A549 (cell line): ENCODE results near the gene FARP2. TPM values are rescaled to one million over a fixed set of nuclear protein-coding genes. Genes with fewer than 3 reads are reported as not detected.

Experiments
- ATAC-seq, 2 experiments: fragments of 200-7000 bp in 1 of 2; fragments of >200 bp in 1 of 2; cut with Nextera tagmentation in 1 of 2; cut with Tn5 transposase in 1 of 2; 3 replicates each; pipeline versions ENCODE4 v1.8.0 to v1.9.1; 2018 to 2020; ENCODE audit warnings: mild to moderate bottlenecking in 1 of 2, moderate library complexity in 1 of 2
- CTCF ChIA-PET: fragments of 300-600 bp; sonication (Branson Sonifier 250); formaldehyde crosslinking; extraction: SDS; loops from one replicate; lab custom pipeline; 2021; ENCODE audit warnings: antibody characterized with exemption, inconsistent platforms; lab: Yijun Ruan, JAX
- POLR2A ChIA-PET: fragments of 350-600 bp; formaldehyde crosslinking; extraction: SDS; loops from one replicate; lab custom pipeline; 2021; ENCODE audit warnings: antibody characterized with exemption, inconsistent platforms; lab: Yijun Ruan, JAX
- DNase-seq, 2 experiments: peaks; one replicate each; pipeline versions ENCODE4 v3.0.0 to v3.0.0-alpha.2; 2011 to 2016; ENCODE audit warnings: low read depth in 1 of 2, low spot score in 1 of 2
- FAIRE-seq: peaks from 2 replicates; lab custom pipeline; 2011; peaks lifted over from hg19 to GRCh38; lab: Jason Lieb, UNC
- H3K27ac ChIP-seq, 2 experiments: fragments of >200 bp; sonication (Bioruptor Twin); formaldehyde crosslinking; 3 replicates each; pipeline ENCODE4 v1.5.1; 2016 to 2017
- H3K4me1 ChIP-seq: fragments of >200 bp; sonication (Bioruptor Twin); formaldehyde crosslinking; 3 replicates; pipeline ENCODE4 v1.6.1; 2016
- H3K4me2 ChIP-seq: fragments of >200 bp; sonication (Bioruptor Twin); formaldehyde crosslinking; 3 replicates; pipeline ENCODE4 v1.6.1; 2016
- H3K4me3 ChIP-seq: fragments of >200 bp; sonication (Bioruptor Twin); formaldehyde crosslinking; 3 replicates; pipeline ENCODE4 v1.5.1; 2016
- H3K9me3 ChIP-seq: fragments of >200 bp; sonication (Bioruptor Twin); formaldehyde crosslinking; 3 replicates; pipeline ENCODE4 v1.6.1; 2016
- CHD4 ChIP-seq: fragments of 200-600 bp; sonication (generic); IDR thresholded peaks from 2 replicates; pipeline ENCODE4 v1.6.1; 2016; ENCODE audit warnings: antibody characterized with exemption, mild to moderate bottlenecking, borderline replicate concordance
- CTCF ChIP-seq: fragments of >200 bp; sonication (Bioruptor Twin); formaldehyde crosslinking; IDR thresholded peaks from 3 replicates; pipeline ENCODE4 v1.5.1; 2016
- FOSL2 ChIP-seq, 2 experiments: fragments of 450-650 bp in 1 of 2; fragments of >200 bp in 1 of 2; sonication (Bioruptor Twin) in 1 of 2; formaldehyde crosslinking; IDR thresholded peaks; 2 replicates each; pipeline versions ENCODE4 v1.5.0 to v1.6.1; 2016 to 2020; ENCODE audit warnings: mild to moderate bottlenecking in 1 of 2, moderate library complexity in 1 of 2
- HES2 ChIP-seq: fragments of >200 bp; sonication (Bioruptor Twin); formaldehyde crosslinking; IDR thresholded peaks from 2 replicates; pipeline ENCODE4 v1.6.1; 2016
- HOXB13 ChIP-seq: fragments of 250-450 bp; sonication (Bioruptor Pico); IDR thresholded peaks from 2 replicates; pipeline ENCODE4 v1.5.0; 2020; ENCODE audit warnings: low read depth, mild to moderate bottlenecking, moderate library complexity
- NPAS2 ChIP-seq: fragments of 250-450 bp; sonication (Bioruptor Pico); IDR thresholded peaks from 2 replicates; pipeline ENCODE4 v1.8.0; 2022; ENCODE audit warnings: mild to moderate bottlenecking, moderate library complexity, borderline replicate concordance
- NR3C1 ChIP-seq: fragments of >200 bp; sonication (Bioruptor Twin); formaldehyde crosslinking; IDR thresholded peaks from 3 replicates; pipeline ENCODE4 v1.6.1; 2017
- PBX3 ChIP-seq: IDR thresholded peaks from 2 replicates; pipeline ENCODE4 v1.6.1; 2012
- POLR2A ChIP-seq: IDR thresholded peaks from 2 replicates; pipeline ENCODE4 v1.6.1; 2012; ENCODE audit warnings: mild to moderate bottlenecking, low read length
- RARB ChIP-seq: fragments of 250-450 bp; sonication (Bioruptor Pico); IDR thresholded peaks from 2 replicates; pipeline ENCODE4 v1.8.0; 2021; ENCODE audit warnings: mild to moderate bottlenecking, moderate library complexity
- RCOR1 ChIP-seq: fragments of 150-350 bp; IDR thresholded peaks from 2 replicates; pipeline ENCODE4 v1.6.1; 2014; ENCODE audit warnings: antibody characterized with exemption, low read length, low read depth
- RNF2 ChIP-seq: fragments of 200-600 bp; sonication (generic); IDR thresholded peaks from 2 replicates; pipeline ENCODE4 v1.6.1; 2016; ENCODE audit warnings: low read depth, mild to moderate bottlenecking, antibody characterized with exemption, moderate library complexity, borderline replicate concordance
- SMC3 ChIP-seq: fragments of >200 bp; sonication (Bioruptor Twin); formaldehyde crosslinking; IDR thresholded peaks from 3 replicates; pipeline ENCODE4 v1.6.1; 2018; ENCODE audit warnings: inconsistent platforms
- ZNF302 ChIP-seq: fragments of 250-450 bp; sonication (Bioruptor Pico); IDR thresholded peaks from 2 replicates; pipeline ENCODE4 v1.9.0; 2021; ENCODE audit warnings: inconsistent platforms, mild to moderate bottlenecking, moderate library complexity
- WGBS: methylation state at CpG from one replicate; pipeline ENCODE4 v1.1.6; 2017; ENCODE audit errors: missing lambda C conversion rate; 5-methylcytosine and 5-hydroxymethylcytosine counted together
- polyA plus RNA-seq, 4 experiments: library from polyadenylated mRNA; depleted of rRNA in 3 of 4; stranded (reverse); fragments of >200 nt; fragmentation: RNase III in 1 of 4; extraction: RNeasy Plus Mini Kit Qiagen cat#74134 plus additional on column Dnase treatment in 1 of 4; gene quantifications; 2 replicates in 3 of 4; 3 replicates in 1 of 4; pipeline ENCODE4 v1.2.3, GENCODE V29; 2011 to 2017

Gene FARP2
- polyA plus RNA-seq, 2 of the 4 experiments (the other 2 are of a cell fraction): 17.0 to 29.1 TPM

- FAIRE-seq (no peak), DNase-seq (no peak)
- no peaks in the 10 kb centered on the region for H3K4me1 ChIP-seq
- 92% methylated on average over 6 of the region's 8 CpGs for WGBS
- CTCF ChIA-PET: no interaction called here
- no peak for TF ChIP-seq CHD4
- TF ChIP-seq HOXB13 (CRISPR knock-in tag): no peak
- no peak for TF ChIP-seq RNF2
- TF ChIP-seq RCOR1: no peak
- TF ChIP-seq, all 56 proteins: peak for 0
- no peak overlapping the region for H3K27ac ChIP-seq
- H3K9me3 ChIP-seq: no peaks in the 10 kb centered on the region
- POLR2A ChIA-PET: no interaction called here
- H3K4me3 ChIP-seq: no peak overlapping the region
- ATAC-seq: no peak
- no peak overlapping the region for H3K4me2 ChIP-seq
These were observed 176.1 kb downstream of the FARP2 start for GRCh38 chr2:241532168-241532567.

- CTCF ChIA-PET: no interaction called here
- ATAC-seq: no peak
- no peak for TF ChIP-seq CHD4
- no peak for TF ChIP-seq HOXB13 (CRISPR knock-in tag)
- TF ChIP-seq NPAS2: no peak
- no peak for TF ChIP-seq HES2
- TF ChIP-seq PBX3: no peak
- no peak for TF ChIP-seq NR3C1
- TF ChIP-seq RARB (CRISPR knock-in tag): no peak
- TF ChIP-seq ZNF302 (CRISPR knock-in tag): no peak
- no peak for TF ChIP-seq POLR2A
- no peak for TF ChIP-seq SMC3
- no peak for TF ChIP-seq FOSL2 (IDR thresholded peaks at IDR 0.05)
- no peak for TF ChIP-seq FOSL2 (CRISPR knock-in tag; IDR thresholded peaks at IDR 0.05)
- TF ChIP-seq, all 56 proteins: peak for 0
- Histone ChIP-seq H3K9me3 (no peaks in the 10 kb centered on the region), H3K4me1 (no peaks in the 10 kb centered on the region), H3K27ac (no peak overlapping the region), H3K4me3 (no peak overlapping the region), H3K4me2 (no peak overlapping the region)
- DNase-seq (no peak), FAIRE-seq (no peak)
- POLR2A ChIA-PET: interaction anchor here (0.6 kb wide), 1 partner anchor 17 kb away, joined by 4 read pairs; no protein-coding TSS in a partner anchor
- WGBS: 71% methylated on average over 17 of the region's 26 CpGs
These were observed 176.9 kb downstream of the FARP2 start for GRCh38 chr2:241532733-241533601.

- H3K9me3 ChIP-seq: no peaks in the 10 kb centered on the region
- H3K27ac ChIP-seq: no peak overlapping the region
- ATAC-seq: no peak
- DNase-seq: no peak
- ChIA-PET POLR2A (no interaction called here), CTCF (interaction anchor here (0.7 kb wide), 1 partner anchor 94 kb away, joined by 3 read pairs; no protein-coding TSS in a partner anchor)
- no peak for FAIRE-seq
- no peak overlapping the region for H3K4me3 ChIP-seq
- 54% methylated on average over 6 of the region's 7 CpGs for WGBS
- H3K4me2 ChIP-seq: no peak overlapping the region
- no peaks in the 10 kb centered on the region for H3K4me1 ChIP-seq
- TF ChIP-seq CTCF: no peak
These were observed 178.2 kb downstream of the FARP2 start for GRCh38 chr2:241534293-241534692.
